Activated T-cell treated with anti-CD3 and anti-CD28 coated beads, Interleukin-2, amount 50 U/mL, for 48 hours (primary cell): ENCODE measurements around the gene HTR6.

Source experiments
- DNase-seq, 2 experiments: peaks; one replicate each; pipeline ENCODE4 v3.0.0-alpha.2; 2020

HTR6 gene

DNA sequence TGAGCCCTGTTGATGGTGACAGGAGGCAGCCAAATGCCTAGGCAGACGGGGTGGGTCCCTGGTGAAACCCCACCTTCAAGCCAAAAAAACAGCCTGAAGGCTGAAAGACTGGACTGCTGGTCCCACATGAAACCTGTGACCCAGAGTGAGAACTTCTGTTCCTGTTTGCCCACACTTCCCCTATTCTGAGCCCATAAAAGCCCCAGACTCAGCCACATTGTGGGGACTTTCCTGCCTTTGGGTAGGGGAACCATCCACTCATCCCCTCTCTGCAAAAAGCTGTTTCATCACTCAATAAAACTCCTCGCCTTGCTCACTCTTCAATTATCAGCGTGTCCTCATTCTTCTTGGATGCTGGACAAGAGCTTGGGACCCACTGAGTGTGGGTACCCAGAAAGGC is 25.2 kb downstream of the HTR6 start:
- no peak for DNase-seq

DNA sequence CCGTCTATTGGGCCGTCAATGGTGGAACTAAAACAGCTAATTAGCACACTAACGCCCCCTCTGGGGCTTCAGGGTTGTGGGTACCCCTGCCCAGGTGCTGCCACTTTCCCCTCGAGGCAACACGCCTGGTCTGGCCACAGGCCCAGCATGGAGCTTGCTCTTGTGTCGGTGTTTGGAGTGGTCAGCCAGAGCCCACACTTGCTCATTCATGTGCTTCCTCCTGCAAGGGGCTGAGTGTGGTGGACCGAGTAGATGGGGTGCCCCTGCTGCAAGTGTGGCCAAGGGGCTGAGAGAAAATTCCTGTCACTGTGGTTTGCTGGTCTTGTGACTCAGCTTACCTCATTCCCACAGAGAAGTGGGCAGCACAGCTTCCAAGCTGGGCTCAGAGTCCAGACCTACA is 25.7 kb downstream of the HTR6 start:
- DNase-seq: no peak

DNA sequence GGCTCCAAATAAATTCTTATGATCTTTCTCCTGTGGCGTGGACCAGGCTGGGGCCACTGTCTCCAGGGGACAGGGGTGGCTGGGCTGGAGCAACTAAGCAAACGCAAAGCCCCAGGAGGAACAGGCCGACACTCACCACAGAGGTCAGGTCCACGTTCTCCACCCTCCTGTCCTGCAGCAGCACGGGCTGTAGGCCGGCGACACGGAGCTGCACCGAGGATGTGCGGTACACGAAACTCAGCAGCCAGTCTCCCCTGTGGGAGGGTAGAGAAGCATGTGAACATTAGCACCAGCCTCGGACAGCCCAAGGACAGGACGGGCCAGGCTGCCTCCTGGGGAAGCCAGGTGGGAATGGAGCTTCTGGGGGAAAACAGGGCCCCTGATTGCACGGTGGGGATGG is 29.6 kb downstream of the HTR6 start:
- no peak for DNase-seq

DNA sequence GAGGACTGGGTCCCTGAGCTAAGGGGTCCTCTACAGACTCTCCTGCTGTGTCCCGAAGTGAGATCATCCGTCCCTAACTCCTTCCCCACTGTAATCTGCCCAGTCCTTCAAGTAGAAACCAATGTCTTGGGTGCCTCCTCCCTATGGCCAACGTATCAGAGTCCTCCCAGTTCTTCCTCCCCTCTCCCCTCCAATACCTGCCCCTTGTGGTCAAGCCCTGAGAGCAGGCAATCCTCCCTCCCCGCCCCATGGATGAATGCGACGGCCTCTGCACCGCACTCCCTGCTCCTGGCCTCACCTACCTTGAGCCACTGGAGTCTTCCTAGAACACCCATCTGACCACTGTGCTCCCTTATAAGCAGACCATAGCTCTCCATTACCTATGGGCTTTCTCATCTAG is 31.1 kb downstream of the HTR6 start:
- DNase-seq: no peak

DNA sequence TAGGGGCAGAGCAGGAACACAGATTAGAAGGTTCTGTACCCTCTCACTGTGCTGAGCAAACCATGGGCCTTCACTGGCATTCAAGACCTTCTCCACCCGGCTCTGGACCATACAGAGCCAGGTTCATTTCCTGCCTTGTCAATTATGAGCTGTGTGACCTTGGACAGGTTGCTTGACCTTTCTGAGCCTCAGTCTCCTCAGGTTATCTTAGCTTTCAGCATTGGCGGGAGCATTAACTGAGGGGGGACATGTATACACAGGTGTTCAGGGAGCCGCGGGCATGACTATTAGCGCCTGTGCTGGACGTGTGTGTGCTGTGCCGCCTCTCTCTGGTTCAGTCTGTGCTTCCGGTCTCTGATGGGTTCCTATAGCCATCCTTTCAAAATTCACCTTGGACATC is 32.1 kb downstream of the HTR6 start:
- no peak for DNase-seq

DNA sequence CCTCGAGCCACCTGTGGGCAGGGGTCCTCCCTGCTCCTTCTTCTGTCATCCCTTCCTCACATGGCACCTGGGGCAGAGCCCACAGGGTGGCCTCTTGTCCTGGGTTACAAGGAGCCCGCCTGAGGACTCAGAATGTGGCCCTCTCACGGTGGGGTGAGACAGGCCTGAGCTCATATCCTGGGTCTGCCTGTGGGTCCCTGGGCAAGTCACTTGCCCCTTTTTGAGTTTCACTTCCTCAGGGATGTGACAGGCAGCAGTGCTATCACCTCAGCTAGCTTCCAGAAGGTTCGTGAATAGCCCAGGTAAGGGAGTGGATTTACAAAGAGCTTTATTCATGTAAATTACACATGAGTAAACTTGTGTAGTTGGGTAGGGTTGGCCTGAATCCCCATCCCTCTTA is 33.5 kb downstream of the HTR6 start:
- no peak for DNase-seq

DNA sequence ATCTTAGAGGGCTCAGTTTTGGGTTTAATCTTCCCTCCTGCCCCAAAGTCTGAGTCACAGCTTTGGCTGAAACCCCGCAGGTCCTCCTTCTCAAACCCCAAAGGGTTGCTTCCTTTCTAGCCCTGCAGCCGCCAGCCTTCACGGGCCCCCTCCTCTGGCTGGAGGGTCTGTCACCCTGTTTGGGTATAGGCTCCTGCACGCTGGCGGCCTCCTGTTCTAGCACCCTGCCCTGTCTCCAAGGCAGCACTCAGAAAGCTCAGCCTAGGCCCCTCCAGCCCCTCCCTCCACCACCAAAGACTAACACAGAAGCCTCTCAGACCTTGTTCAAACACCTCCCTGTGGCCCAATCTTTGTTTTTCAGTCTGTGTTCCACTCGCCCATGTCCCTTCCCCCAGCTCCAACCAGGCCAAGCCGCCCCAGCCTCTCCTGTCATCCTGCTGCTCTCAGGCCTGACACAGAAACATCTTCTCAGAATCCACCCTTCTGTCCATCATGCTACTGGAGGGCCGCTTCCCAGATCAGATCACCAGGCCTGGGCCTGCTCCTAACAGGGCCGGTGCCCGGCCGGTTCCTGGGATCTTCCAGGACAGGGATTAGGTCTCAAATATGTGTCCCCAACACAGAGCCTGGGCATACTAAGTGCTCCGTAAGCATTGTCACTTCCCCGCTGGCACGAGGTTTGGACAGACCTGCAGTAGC is 35.6 kb downstream of the HTR6 start:
- no peak for DNase-seq

DNA sequence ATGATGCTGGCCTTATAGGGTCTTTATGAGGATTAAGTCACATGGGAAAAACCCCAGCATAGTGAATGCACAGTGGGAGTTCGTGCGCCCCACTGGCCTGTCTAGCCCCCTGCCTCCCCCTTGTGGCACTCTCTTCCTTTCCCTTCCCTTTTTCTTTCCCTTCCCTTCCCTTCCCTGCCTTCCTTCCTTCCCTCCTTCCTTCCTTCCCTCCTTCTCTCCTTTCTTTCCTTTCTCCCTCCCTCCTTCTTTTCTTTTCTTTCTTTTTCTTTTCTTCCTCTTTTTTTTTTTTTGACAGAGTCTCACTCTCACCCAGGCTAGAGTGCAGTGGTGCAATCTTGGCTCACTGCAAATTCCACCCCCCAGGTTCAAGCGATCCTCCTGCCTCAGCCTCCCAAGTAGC is 38.6 kb downstream of the HTR6 start:
- no peak for DNase-seq

DNA sequence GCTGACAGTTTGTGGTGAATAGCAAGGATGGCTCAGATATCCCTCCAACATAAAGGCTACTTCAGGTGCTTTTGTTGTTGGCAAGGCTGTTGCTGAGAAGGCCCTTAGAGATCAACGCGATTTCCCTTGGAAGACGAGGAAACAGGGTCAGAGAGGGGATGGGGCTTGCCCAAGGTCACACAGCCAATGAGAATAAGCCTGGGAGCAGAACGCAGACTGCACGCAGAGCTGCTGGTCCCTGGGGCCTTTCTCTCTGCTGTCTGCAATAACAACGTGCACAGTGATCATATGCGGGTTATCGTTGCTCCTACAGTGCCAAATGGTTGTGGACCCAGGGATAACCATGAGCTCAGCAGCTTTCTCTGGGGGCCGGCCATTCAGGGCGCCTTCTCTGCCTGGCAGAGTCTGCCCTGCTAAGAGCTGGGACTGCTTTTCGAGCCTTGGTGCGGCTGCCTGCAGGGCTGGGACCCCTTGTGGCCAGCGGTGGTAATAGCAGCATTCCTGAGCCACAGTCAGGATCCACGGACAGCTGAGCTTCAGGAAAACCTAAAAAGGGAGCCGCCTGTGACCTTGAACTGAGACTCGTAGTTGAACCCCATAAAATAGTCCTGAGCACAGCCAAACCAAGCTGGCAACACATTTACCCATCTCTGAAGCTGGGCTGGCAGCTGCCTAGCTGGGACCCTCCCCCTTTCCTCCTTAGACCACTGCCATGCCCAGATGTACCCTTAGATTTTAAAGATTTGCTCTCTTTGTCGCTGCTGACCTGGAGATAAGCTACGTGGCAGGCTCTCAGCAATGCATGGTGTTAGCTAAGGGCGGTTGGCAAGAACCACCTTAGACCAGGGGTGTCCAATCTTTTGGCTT is 39.8 kb downstream of the HTR6 start:
- peak; percentile 67 to 75 for DNase-seq

DNA sequence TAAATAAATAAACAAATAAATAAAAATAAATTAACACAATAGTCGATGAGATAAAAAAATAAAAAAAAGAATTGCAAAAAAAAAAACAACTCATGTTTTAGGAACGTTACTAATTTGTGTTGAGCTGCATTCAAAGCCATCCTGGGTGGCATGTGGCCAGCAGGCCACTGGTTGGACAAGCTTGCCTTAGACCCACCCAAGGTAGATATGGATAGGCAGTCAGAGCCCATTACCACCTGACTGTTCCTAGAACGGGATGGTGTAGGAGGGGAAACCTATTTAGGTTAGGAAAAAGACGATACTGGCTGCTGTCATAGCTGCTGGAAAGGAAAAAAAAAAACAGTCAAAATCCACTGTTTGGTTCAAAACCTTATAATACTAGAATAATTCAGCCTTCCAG is 40.8 kb downstream of the HTR6 start:
- no peak for DNase-seq

DNA sequence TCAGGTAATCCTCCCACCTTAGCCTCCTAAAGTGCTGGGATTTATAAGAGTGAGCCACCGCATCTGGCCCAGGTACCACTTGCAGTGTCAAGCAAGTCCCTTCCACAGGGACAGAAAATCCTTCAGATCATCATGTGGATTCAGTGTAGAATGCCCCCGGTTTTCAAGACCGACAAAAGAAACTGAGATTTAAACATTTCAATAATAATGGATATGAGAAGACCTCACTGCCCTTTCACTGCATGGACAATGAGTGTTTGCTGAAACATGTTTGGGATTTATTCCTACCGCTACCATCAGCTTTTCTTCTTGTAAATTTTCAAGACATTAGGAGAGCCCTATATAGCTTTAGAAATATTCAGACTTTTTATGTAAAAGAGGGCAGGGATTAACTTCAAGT is 41.5 kb downstream of the HTR6 start:
- DNase-seq: no peak

DNA sequence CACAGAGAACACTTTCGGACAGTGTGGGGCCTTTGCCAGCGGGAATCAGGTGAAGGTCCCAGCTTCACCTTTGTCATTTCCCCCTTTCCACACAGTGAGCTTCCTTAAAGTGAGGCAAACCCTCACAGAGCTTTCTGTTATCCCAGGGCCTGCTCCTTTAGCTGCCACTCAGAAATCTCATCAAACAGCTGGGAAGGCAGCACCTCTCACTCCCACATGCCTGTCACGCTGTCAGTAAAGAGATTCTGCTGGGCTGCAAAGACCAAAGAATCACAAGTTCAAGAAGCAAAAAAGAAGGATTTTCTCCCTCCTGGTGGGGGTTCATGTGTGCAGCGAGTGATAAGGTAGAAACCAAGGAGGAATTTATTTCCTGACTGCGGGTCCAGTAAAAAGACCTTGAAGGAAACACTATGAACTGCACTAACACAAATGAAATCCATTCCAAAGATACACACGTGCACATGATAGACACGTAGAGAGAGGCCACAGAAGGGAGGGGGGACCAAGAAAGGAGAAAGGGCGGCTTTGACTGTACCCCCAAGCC is 44.0 kb downstream of the HTR6 start:
- DNase-seq: no peak

DNA sequence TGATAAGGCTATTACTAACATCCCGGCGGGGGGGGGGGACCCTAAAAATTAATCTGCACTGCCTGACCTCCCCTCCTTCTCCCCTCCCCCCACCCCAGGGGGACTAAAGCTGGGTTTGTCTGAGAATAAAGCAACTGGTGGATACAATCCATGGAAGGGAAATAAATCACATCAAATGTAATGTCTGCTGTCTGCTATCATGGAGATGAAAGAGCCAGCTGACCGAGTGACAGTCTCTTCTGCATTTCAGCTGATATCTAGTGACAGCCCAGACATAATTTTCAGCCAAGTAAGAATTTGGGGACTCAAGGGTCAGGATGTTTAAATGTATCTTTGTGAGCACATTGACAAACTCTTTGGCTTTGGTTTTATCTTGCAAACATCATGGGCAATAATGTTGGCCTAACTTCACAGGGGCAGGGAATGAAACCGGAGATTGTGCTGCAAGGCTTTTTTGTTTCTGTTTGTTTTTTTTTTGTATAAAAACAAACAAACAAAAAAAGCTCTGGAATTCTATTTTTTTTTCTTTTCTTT is 44.7 kb downstream of the HTR6 start:
- no peak for DNase-seq

DNA sequence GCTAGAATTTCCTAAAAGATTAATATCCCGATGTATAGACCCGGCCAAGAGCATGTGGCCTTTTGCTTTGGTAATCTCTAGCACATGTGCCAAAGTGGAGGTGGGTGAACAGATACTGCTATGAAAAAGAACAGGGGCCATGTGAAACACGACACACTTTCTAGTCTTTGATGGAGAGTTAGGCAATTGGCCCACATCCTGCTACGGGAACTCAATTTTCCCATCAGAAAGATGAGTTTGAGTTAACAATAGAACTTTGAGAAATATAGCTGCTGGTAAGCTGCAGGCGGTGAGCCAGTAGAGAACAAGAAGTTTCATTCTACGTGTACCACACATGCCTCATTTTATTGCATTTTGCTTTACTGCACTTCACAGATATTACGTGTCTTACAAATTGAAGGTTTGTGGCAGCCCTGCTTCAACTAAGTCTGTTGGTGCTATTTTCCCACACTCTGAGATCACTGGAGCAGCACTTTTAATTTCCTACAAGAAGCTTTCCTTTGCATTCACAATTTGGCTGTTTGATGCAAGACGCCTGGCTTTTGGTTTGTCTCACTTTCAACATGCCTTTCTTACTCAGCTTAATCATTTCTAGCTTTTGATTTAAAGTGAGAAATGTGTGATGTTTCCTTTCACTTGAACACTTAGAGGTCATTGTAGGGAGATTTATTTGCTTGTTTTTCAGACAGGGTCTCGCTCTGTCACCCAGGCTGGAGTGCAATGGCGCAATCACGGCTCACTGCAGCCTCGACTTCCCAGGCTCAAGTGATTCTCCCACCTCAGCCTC is 46.3 kb downstream of the HTR6 start:
- DNase-seq: peak; percentile 55 to 64

DNA sequence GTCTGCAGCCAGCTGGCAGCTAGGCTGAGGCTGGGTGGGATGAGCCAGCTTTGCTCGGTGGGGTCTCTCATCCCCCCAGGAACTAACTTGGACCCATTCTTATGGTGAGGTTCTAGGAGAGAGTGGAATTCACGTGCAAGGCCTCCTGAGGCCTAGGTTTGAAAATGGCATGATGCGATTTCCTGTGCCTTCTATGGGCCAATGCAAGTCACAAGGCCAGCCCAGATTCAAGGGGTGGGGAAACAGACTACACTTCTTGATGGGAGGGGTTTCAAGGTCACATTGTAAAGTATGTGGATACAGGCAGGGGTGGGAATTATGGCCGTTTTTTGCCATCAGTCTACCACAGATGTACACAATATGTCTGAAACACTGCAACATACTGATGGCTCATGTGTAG is 48.3 kb downstream of the HTR6 start:
- no peak for DNase-seq

DNA sequence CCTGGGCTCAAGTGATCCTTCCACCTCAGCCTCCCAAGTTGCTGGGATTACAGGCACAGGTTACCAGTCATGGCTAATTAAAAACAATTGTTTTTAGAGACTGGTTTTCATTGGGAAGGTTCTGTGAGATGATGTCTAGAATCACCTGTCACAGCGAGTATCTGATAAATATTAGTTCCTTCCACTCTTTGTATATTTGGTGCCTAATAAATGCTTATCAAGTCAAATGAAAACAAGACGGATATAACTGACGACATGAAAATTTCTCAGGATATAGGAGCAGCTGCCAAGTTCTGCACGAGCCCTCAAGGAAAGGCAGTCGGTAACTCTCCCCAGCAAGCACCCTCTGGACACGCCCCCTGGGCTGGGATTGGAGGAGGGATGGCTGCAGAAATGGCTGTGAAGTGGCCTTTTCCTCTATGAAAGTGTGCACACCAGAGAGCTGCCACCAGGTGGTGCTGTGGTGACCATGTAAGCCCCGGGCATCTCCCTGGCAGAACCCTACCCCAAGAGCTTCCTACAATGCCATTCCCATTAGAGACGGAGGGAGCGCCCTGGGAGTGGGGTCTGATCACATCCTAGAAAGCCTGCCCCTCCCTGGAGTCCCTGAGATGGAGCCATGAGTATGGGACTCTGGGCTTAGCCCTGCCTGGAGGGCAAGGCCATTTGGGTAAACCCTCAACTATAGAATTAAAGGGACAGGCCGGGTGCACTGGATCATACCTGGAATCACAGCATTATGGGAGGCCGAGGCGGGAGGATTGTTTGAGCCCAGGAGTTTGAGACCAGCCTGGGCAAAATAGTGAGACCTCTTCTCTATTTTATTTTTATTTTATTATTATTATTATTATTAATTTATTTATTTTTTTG is 50.9 kb downstream of the HTR6 start:
- peak; percentile 94 for DNase-seq

DNA sequence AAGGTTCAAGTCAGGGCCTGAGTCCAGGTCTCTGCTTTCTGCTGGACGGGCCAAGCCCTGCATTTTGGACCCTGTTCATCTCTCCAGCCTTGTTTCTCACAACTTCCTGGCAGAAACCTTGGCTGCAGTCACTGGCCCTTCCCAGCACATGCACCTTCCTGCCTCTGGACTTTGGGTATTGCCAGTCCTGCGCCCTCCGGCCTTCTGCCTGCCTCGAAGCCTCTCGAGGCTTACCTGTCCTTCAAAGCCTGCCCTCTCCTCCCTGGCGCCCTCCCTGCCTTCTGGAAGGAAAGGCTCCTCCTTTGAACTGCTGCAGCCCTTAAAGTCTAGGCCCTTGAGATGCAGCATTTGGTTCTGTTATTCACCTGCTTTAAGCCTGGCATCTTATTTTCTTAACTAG is 52.8 kb downstream of the HTR6 start:
- no peak for DNase-seq

DNA sequence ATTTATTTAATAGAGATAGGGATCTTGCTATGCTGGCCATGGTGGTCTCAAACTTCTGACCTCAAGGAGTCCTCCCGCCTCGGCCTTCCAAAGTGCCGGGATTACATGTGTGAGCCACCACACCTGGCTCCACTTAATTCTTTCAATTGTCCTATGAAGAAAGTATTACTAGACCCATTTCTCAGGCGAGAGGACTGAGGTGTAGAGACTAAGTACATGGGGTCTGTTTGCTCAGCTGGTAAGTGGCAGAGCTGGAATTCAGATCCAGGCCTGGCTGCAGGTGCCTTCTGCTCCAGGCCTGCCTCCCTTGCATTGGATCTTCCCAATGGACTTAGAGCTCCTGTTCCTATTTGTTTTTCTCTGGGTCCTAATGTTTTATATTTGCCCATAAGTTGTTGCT is 55.5 kb downstream of the HTR6 start:
- no peak for DNase-seq

DNA sequence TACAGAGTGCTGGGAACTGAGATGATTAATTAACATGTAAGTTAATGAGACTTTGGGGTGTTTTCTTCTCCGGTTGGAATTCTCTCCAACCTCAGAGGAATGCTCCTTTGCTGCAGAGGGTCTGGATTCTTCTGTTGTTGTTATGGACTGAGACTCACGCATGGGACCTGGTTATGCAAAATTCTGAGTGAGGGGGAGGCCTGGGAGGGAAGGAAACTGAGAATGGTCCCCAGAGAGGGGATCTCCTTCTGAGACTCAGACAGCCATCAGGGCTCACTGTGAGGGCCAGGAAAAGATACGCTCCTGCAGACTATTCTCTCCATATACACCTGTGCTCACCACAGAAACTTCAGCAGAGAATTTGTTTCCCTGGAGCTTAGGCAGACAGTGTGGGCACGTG is 56.3 kb downstream of the HTR6 start:
- no peak for DNase-seq

DNA sequence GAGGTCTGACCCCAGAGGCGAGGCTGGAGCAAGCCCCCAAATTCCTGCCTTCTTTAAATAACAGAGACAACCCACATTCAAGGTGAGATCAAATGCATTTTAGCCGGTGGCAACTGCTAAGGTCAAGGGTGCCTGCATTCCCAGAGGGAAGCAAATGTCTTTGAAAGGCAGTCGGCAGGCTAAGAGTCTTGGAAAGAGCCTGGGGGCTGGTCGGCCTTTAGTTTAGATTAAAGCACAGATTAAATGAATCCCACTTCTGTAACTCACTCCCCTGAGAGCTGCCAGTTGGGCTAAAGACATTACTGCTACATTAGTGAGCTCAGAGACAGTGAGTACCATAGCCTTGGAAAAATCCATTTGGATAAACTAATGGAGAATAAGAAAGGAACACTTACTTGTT is 59.2 kb downstream of the HTR6 start:
- no peak for DNase-seq

DNA sequence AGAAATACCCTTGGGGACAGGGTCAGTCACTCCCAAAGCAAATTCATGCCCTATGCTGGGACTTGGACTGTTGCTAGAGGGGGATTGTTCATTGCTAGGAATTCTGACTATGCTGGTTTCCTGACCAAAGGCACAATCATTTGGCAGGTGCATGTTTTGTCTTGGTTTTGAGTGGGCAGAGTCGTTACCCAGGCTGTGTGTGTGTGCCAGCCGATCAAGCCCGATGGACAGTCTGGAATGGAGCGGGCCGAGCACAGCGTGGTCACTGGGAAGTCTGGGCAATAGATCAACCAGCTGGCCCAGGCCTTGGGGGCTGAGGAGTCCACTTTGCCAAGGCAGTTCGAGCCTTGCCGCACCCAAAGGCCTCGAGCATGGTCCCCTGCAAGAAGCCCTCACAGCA is 60.9 kb downstream of the HTR6 start:
- DNase-seq: no peak
